GM19397 (cell line): ENCODE results near the gene ORM1.
"Not testable (repeated sequence)": the region's sequence is repeated elsewhere in the genome, so short reads cannot be mapped to it uniquely, and the experiment has no call there.

Experiments
- ATAC-seq: cut with Tn5 transposase; IDR thresholded peaks from one replicate; pipeline ENCODE4 v1.9.1; 2021; ENCODE audit warnings: mild to moderate bottlenecking, moderate library complexity; ENCODE audit not compliant: unreplicated experiment

ORM1 gene

DNA sequence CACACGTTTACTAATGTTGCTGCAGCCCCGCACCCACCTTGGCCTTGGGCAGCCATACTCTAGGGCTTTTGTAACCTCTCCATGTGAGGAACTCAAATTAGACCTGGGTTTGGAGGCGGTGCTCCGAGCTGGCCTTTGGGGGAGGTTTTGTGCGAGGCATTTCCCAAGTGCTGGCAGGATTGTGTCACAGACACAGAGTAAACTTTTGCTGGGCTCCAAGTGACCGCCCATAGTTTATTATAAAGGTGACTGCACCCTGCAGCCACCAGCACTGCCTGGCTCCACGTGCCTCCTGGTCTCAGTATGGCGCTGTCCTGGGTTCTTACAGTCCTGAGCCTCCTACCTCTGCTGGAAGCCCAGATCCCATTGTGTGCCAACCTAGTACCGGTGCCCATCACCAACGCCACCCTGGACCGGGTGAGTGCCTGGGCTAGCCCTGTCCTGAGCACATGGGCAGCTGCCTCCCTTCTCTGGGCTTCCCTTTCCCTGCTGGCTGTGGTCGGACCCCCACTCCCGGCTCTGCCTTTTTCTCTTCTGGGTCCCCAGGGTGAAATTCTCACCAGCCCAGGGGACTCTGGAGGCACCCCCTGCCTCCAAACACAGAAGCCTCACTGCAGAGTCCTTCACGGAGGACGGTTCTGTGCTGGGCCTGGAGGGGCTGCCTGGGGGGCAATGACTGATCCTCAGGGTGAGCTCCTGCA is at the start of gene ORM1:
Gene ORM1, plus strand, starts transcription at position 268 of the 701 bp plus-strand sequence. Its CDS starts 36 bp downstream, at position 304.
- ATAC-seq, result not testable (repeated sequence)

DNA sequence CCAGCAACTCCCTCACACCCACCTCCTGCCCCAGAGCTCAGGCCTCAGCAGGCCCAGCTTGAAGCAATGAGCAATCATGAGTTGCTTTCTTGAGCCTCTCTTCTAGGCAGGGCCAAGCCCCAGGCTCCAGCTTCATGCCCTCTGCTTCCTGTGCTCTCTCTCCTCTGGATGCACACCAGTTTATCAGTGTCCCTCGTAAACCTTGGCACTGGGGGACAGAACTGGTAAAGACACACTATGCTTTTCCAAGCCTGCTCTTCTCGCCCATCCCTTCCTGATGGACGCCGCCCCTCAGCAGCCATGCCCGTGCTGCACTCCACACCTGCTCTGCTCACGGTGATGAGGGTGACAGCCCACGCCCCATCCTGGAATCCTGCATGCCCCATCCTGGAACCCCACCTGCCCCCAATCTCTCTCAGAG is 49.4 kb upstream of the ORM1 start:
- ATAC-seq, result no peak

DNA sequence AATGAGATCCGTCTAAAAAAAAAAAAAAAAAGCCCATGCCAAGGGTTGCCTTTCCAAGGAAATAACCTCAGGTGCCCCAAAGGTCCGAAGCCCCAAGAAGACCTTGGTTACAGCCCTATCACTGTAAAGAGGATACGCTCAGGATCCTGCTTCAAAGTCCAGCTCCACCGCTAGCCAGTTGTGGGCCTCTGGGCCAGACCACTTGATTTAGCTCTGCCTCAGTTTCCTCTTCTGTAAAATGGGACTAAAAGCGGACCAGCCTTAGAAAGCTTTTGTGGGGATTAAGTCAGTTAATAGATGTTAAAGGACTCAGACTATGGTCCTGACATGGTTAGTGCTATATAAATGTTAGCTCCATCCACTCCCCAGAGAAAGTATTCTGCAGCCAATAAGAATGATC is 48.7 kb upstream of the ORM1 start:
- ATAC-seq, result no peak

DNA sequence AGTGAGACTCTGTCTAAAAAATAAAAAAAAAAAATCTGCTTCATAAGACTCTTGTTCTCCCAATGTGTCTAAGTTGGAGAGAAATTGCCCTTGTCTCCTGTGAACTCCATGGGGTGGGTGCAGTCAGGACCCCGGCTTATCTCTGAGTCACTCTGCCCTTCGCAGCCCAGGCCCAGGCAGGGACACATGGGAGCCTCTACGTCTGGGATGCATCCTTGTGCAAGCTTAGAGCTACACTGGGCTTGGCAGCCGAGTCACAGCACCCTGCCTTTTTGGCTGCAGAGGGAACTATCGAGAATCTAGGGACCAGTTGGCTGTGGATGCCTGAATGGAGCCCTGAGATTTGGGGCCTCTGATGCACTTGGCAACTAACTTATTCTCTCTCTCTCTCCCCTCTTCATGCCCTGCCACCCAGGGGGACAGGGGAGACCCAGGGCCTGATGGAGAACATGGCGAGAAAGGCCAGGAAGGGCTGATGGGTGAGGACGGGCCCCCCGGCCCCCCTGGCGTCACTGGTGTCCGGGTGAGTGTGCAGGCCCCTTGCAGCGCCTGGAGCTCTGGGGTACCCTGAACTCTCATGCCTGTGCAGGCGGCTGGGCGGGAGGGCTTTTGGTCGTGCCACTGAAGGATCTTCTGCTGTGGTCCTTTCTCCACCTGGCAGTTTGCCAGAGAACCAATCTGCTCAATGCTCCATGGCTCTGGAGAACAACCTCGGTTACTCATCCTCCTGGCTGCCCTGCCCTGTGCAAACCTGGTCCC is 47.5 kb upstream of the ORM1 start:
- ATAC-seq, result no peak

DNA sequence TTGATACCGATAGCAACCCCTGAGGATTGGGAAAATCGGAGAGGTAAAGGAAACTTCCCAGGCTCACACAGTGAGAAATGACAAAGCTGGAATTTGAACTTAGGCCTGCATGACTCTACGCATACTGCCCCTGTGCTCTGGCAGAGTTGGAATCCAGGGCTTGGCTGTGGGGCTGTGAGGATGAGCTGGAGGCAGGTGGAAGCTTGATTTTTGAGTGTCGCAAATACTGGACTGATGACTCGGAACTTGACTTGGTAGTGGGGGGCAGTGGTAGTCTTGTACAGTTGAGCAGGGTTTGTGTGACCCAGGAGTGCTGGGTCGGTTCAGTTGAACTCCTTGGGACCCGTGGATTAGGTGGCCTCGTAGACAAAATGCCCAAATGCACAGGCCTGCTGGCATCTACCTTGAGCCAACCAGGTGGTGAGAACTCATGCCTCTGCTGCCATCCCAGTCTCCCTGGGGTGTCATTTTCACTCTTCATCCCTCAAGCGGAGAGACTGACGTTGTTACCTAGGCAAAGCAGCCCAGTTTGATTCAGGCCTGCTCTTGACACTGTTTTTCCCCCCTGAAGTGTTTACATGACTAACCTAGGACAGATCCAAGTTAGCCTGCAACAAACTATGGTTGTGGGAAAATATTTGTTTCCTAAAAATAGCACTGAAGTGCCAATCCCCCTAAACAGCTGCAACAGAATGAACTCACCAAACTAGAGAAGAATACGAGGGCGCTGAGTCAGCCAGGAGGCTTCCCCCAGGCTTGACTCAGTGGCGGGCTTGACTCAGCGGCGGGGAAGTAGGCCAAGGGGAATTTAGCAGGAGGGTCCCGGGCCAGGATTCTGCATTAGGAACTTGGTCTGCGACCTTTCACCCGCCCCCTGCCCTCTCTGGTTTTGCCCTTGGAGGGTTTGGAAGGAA is 45.7 kb upstream of the ORM1 start:
- ATAC-seq, result no peak

DNA sequence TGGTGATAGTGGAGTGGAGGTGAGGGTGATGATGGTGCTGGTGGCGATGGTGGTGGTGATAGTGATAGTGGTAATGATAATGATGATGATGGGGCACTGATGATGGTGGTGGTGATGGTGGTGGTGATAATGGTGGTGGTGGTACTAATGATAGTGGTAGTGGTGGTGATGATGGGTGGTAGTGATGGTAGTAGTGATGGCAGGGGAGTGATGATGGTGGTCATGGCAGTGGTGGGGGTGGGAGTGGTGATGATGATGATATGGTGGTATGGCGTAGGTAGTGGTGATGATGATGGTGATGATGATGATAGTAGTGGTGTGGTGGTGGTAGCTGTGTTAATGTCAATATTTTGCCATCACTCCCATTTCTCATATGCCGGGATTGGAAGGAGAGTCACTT is 44.5 kb upstream of the ORM1 start:
- no peak for ATAC-seq

DNA sequence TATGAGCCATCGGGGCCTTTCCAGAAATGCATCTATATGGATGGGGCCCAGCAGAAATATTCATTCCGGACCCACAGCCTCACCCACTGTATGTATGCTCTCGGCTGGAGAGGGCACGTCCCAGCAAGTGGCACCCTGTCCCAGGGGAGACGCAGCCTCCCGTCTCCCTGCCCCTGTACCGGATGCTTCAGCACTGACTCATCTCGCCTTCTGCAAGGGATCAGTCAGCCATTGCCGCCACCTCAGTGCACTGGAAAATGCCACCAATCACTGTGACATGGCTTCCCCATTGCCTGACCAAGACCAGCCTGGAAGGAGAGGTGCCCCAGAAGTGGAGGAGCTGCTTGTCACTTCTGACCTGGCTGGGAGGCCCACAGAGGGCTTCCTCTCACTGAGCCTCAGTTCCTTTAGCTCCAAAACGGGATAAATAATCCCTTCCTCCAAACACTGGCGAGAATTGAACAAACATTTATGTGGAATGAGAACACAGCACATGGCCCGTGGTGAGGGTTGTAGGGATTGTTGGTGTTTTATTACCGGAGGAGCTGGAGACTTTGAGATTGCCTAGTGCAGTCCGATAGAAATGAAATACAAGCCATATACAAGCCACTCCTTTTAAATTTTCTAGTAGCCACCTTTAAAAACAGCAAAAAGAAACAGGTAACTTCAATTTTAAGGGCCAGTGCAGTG is 43.9 kb upstream of the ORM1 start:
- ATAC-seq, result no peak

DNA sequence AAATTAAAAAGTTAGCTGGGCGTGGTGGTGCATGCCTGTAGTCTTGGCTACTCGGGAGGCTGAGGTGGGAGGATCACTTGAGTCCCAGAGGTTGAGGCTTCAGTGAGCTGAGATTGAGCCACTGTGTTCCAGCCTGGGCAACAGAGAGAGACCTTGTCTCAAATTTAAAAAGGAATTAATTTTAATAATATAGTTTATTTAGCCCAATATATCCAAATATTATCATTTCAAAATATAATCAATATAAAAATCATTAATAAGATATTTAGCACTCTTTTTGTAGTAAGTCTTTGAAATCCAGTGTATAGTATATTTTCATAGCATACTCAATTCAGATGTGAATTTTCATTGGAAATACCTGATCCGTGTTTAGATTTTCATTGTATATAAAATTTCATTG is 43.2 kb upstream of the ORM1 start:
- no peak for ATAC-seq

DNA sequence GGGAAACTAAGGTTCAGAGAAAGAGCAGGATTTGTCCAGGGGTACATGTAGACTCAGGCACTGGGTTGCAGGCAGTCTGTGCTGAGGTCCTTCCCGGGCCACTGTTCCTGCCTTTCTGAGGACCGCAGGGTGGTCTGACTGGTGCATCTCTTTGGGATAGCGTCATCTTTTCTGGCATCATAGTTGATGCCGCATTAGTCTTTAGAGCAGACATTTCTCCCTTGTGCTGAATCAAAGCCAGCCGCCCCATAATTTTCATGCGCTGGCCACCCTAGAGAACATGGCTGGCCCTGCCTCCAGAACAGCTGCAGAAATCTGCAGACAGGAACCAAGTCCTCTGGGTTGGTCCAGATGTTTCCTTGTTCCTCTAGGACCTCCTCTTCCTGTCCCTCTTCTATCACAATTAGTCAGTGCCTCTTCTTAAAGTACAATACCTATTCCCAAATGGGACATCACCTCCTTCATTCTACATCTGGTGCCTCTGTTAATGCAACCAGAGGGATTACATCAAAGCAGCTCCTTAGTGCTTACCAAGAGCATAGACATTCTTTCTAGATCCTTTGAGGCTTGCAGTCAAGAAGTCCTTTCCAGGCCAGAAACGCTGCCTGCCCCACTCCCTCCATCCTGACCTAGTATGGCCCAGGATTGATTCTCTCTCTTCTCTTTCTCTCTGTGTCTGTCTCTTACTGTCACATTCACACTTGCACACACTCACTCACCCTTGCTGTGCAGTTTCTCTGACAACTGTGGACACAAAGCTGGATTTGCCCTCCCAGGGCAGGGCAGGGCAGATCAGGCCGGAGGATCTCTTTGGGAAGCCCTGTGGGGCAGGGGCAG is 42.0 kb upstream of the ORM1 start:
- no peak for ATAC-seq

DNA sequence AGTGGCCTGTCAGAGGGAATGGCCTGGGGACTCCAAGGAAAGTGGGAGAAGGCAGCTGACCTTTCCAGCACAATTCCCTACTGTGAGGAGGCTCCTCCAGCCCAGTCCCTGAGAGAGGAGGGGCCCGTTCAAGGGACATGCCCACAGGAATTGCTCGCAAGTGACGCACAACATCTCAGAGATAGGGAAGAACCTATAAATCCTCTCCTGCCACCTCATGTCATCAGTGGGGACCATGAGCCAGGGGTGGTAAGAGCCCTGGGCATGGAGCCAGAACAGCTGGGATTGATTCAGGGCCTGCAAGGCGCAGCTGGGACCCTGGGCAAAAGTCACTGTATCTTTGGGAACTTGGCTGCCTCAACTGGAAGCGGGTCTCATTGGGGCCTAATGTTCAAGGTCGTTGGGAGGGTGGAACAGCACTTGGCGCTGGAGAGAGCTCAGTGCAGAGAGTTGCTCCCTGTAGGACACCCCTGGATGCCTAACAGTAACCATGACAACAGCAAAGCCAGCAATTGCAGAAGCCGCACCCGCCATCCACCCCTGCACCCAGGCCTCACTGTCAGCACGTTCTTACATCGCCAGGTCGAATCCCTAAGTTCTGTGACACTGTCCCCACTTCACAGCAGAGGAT is 41.3 kb upstream of the ORM1 start:
- ATAC-seq, result no peak

DNA sequence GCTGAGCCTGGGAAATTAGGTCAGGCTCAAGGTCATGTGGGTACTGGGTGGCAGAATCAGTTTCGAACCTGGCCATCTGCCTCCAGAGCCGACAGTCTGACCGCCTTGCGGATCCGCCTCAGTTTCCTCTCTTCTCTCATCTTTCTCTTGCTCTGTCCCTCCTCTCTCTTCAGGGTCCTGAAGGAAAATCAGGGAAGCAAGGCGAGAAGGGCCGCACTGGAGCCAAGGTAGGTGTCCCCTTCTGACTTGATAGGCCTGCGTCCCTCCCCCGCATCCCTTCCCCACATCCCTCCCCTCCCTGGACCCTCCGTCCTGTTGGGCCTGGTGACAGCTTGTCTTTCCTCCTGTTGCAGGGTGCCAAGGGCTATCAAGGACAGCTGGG is 40.8 kb upstream of the ORM1 start:
- no peak for ATAC-seq

DNA sequence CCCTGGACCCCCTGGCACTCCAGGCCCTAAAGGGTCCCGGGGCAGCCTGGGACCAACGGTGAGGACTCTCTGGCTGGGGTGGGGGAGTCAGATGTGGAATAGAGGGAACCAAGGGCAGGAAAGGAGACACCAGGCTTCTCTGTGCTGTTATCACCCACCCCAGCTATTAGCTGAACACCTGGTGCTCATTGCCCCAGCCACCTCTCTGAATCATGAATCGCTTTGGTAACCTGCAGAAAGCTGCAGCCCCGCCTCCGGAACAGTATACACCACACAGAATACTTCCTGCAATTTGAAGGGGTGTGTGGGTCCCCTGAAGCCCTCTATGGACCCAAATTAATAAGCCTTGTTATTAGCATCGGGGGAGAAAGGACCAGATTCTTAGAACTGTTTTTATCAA is 40.4 kb upstream of the ORM1 start:
- ATAC-seq, result no peak

DNA sequence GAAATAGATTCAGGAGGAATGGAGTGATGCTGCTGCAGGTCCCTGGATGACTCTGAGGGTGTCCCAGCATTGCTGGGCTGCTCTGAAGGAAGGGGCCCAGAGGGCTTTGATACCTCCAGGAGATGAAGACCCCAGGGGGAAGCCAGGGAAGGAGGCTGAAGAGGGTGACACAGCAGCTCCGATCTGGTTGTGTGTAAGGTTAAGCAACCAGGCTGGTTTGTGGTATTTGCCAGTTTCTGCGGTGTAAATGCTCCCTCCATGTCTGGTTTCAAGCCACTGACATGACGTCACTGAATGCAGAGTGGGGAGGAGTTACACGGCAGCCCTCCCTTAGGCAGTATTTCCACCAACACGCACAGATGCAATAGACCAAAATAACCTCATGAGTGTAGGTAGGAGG is 40.0 kb upstream of the ORM1 start:
- no peak for ATAC-seq

DNA sequence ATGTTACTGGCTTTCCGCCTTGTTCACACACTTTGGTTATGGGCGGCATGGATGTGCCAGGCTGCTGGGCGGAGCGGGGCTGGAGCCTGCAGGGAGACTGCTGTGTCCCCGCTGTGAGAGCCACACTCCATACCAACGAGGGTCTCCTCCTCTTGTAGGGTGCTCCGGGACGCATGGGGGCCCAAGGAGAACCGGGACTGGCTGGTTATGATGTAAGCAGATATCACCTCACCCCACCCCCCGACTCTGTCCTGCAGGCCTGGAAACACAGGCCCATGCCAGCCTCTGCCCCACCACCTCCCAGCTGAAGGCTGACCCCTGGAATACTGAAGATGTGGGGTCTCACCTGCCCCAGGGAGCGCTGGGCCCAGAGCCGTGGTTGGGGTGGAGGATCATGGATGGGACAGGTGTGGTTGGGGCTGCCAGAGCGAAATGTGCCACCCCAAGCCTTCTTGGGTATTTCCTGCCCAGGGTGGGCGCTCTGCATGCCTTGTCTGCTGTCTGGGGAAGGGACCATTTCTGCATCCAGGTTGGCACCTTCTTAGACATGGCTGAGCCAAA is 39.3 kb upstream of the ORM1 start:
- ATAC-seq, result no peak

DNA sequence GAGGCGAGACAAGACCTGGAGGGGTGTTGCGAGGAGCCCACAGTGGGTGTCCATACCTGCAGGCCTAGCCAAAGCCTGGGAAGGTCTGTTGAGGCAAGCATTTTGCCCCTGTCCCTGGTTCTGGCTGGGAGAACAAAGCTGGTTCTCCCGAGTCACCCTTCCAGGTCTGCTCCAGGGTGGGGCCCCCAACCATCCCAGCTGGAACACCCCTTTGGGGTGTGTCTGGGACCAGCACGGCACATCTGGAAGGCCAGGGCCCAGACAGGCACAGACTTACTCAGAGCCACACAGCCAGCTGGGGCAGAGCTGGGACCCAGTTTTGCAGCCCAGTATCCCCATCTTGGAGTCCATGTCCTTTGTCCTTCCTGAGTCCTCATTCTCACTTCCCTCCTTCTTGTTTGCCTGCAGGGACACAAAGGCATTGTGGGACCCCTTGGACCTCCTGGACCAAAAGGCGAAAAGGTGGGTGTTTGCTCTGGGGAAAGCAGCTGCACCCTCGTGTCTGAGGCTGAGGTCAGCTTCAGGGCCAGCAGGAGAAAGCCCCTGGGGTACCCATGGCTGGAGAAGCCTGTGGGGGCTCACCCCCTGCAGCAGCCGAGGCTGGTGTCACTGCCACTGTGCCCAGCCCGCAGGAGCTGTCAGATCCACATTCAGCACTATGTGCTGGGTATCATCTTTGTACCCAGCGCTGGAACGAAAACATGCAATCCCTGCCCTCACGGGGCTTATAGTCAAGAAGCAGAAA is 38.4 kb upstream of the ORM1 start:
- ATAC-seq, result no peak

DNA sequence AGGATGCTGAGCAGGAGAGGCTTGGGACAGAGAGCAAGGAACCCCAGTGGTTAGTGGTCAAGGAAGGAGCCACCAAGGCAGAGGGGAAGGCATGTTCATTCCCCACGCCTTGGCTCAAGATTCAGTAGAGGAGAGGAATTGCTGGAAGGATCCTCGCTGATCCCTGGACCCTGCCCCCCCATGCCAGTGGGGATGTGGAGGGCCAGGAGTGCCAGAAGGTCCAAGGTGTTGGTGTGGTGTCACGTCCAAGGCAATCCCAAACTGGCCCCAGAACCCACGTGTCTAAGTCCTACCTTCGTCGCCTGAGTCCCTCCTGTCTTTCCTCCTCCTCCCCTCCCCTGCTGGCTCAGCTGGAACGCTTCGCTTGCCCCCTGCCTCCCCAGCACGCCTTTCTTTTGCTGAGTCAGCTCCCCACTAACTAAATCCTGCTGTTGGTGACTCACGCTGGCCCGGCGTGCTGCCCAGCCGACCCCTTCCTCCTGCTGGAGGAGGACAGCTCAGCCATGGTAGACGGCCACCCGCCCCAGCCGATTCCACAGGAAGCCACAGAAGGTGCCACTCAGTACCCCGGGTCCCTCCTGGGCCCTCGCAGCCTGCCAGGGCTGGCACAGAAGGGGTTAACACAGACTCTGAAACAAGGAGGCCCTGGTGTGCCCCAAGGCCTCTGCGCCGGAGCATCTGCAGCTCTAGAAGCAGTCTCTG is 37.6 kb upstream of the ORM1 start:
- no peak for ATAC-seq

DNA sequence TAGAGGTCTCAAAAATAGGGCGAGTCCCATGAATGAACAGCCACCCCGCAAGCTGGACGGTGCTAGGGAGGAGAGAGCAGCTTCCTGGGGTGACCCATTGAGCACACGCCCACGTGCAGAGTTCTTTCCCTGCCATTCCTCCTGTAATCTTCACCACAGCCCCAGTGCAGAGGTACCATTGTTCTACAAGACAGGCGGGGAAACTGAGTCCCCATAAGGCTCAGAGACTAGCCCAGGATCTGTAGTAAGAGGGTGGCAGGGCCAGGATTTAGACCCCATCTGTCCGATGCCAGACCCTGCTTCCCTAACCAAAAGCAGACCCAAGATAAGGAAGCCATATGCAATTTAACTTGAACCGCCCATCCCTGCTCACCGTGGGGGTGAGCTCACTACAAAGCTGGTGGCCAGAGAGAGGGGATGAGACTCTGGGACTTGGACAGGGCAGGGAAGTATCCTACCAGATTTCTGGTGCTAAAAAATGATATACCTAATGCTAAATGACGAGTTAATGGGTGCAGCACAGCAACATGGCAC is 36.7 kb upstream of the ORM1 start:
- ATAC-seq, result no peak
